NCI-H2171 treated with DMSO at 0.1 percent for 48 hours (cell line): ENCODE measurements around the gene GPR37L1.

ENCODE experiments used
- DNase-seq: peaks from one replicate; lab custom pipeline; 2025; lab: John Stamatoyannopoulos, UW

Gene GPR37L1, protein sequence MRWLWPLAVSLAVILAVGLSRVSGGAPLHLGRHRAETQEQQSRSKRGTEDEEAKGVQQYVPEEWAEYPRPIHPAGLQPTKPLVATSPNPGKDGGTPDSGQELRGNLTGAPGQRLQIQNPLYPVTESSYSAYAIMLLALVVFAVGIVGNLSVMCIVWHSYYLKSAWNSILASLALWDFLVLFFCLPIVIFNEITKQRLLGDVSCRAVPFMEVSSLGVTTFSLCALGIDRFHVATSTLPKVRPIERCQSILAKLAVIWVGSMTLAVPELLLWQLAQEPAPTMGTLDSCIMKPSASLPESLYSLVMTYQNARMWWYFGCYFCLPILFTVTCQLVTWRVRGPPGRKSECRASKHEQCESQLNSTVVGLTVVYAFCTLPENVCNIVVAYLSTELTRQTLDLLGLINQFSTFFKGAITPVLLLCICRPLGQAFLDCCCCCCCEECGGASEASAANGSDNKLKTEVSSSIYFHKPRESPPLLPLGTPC

DNA sequence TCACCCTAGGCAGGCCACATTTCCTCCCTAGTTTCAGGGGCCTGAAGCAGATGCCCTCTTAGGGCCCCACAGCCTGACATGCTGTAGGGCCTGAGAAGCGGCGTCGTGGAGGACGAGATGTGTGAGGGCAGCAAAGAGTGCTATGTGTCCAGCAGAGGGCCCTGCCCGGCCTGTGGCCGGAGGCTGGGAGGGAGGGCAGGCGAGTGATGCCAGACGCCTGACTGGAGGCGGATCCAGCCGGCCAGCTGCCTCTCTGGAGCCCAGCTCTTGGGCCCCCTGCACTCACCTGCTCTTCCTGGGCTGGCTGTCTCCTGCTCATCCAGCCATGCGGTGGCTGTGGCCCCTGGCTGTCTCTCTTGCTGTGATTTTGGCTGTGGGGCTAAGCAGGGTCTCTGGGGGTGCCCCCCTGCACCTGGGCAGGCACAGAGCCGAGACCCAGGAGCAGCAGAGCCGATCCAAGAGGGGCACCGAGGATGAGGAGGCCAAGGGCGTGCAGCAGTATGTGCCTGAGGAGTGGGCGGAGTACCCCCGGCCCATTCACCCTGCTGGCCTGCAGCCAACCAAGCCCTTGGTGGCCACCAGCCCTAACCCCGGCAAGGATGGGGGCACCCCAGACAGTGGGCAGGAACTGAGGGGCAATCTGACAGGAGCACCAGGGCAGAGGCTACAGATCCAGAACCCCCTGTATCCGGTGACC lies at the start of gene GPR37L1:
TSS of gene GPR37L1 (plus strand) at position 279 of the 697 bp plus-strand sequence. CDS start at position 326, 47 bp downstream.
- DNase-seq, result no peak

DNA sequence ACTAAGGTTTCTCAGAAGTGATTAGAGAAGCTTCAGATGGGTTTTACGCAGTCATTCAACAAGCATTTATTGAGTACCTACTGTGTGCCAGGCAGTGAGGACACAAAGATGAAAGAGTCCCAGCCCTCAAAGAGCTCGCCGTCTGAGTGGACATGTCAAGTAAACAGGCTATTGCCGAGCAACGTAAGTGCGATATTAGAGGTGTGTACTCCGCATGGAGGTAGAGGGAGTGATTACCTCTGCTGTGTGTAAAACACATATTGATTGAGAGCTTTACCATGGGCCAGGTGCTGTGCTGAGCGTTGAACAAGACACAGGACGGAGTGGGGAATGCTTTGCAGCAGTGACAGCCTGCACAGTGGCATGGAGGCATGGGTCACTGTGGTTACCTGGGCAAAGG lies 49.5 kb upstream of the GPR37L1 start:
- DNase-seq, result no peak

DNA sequence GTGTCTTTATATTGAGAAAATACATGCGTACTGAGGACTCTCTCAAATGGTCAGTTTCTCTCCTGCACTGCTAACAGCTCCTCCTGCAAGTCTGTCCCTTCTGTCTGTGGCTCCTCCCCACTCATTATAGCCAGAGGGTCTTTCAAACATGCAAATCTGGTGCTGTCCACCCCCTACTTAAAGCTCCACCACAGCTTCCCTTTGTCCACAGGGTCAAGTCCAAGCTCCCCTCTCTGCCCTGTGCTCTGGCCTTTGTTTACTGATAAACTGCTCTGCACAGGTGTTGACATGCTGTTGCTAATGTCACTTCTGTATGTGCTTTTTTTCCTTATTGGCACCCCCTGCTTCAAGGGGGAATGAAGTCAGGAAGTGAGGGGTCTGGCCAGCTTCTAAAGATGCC lies 47.7 kb upstream of the GPR37L1 start:
- no peak for DNase-seq

DNA sequence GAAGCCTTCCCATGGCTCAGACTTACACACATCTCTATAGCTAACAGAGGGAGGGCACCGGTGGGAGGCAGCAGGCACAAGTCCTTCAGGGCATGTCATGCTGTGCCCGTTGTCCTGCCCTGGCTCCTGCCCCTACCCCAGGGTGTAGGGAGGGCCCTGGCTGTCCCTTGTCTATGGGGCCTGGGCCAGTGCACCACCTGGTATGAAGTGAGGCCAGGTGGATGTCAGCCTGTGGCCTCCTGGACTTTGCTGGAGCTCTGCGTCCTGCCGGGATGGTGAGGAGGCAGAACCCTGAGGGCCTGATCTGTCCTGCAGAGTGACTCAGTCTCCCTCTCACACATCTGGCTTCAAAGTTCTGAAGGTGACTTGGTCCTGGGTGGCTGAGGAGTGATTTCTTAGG lies 47.3 kb upstream of the GPR37L1 start:
- DNase-seq, result no peak

DNA sequence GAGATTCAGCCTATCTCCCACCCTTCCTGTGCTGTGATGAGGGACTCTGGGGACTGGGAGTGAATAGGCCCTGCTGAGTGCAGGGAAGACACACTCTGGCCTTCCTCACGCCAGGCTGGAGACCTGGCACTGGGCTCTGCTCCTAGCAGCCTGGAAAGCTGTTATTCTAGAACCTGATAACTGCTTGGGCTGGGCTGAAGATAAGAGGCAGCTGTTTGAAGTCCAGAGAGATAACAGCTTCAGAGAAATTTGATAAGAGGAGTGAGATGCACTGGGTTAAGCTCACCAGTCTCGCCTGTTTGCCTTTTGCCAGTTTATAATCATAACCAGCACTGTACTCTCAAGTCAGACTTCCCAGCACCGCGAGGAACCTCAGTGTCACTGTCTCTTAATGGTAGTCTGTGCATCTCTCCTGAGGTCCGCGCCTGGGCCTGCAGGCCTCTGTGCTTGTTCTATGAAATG lies 46.6 kb upstream of the GPR37L1 start:
- peak; percentile 31 for DNase-seq

DNA sequence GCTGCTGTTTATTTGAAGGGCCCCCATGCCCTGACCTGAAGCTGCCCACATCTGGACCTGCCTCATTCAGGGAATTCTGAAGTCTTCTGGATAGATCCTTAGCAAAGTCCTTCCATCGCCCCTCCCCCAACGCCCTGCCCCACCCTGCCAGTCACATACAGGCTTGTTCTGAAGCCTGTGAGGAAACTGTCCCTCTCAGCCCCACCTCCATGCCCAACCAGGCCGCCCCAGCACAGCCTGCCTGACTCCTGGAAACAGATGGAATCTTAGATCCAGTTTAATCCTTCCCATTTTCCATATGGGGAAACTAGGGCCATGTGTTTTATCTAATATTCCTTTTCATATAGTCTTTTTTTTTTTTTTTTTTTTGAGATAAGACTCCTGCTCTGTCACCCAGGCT lies 44.5 kb upstream of the GPR37L1 start:
- peak; percentile 33 for DNase-seq

DNA sequence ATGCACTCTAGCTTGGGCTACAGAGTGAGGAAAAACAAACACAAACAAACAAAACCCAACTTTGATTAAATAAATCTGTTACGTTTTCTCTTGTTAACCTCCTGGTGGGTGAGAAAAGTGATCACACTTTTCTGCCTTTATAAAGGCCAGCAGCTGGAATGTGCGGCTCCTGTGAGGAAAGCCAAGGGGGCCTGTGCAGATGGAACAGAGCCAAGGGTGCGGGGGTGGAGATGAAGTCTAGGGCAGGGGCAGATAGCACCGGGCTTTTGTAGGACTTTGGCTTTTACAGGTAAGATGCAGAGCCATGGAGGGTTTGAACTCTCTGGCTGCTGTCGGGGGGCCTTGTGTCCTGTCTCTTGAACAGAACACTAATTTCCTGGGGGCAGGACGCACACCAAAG lies 40.7 kb upstream of the GPR37L1 start:
- DNase-seq, result no peak

DNA sequence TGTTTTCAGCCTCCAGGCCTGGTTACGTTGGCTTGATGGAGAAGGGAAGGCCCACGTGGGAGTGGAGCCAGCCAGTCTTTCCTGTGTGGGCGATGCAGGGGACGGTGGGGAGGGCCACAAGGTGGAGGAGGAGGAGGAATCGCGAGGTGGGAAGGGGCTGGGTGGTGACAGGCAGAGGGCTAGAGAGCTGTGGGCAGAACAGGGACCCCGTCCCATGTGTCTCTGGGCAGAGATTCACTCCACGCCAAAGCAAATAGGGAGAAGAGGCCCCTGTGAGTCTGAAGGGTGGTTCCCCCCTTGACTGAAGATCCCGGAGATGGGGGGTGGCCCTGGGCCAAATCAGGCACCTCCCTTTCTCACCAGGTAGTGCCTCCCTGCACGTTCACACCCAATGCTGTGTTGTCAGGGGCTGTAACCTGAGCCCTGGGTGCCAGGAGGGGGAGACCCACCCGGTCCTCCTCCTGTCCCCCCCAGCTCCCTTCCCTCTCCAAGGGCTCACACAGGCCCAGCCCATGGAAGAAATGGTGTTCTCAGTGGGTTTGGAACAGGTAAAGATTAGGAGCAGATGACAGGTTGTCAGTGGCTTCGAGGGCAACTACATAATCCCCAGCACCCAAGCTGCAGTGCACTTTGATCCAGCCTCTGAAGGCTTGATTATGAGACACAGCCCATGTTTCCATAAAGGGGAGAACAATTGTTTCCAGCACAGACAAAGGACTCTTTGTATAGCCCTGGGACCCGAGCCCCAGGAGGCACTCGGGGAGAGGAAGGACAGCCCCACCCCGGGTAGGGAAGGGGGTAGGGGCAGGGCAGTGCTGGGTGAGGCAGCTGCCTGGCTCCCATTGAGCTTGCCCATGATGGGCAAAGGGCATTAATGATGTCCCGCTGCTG lies 37.7 kb upstream of the GPR37L1 start:
- DNase-seq, result peak; percentile 89

DNA sequence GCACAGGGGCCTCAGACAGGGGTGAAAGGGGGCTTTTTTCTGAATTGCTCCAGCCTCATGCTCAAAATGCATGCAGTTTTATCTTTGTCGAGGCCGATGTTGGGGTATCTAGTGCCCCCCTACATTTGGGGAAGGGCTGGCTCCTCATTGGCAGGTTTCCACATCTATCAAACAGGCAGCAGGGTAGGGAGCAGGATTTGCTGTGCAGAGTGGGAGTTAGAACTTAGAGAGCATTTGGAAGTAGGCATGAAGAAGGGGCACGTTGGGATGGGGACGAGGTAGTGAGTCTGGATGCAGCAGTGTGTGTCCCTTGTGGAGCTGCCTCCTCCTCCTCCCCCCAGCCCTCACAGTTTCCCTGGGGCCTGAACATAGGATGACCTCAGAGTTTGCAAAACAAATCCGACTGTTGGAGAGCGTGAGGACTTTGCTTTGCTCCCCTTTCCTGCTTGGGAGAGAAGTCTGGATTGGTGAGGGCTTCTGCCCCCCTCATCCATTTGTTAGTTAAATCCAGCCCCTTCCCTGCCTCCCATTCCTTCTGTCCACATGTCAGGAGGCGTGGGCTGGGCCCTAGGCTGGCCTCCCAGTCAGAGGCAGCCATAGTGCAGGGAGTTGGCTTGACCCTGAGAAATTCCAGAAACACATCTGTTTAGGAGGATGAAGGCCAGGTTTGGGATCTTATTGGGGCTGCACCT lies 36.9 kb upstream of the GPR37L1 start:
- DNase-seq, result peak; percentile 55

DNA sequence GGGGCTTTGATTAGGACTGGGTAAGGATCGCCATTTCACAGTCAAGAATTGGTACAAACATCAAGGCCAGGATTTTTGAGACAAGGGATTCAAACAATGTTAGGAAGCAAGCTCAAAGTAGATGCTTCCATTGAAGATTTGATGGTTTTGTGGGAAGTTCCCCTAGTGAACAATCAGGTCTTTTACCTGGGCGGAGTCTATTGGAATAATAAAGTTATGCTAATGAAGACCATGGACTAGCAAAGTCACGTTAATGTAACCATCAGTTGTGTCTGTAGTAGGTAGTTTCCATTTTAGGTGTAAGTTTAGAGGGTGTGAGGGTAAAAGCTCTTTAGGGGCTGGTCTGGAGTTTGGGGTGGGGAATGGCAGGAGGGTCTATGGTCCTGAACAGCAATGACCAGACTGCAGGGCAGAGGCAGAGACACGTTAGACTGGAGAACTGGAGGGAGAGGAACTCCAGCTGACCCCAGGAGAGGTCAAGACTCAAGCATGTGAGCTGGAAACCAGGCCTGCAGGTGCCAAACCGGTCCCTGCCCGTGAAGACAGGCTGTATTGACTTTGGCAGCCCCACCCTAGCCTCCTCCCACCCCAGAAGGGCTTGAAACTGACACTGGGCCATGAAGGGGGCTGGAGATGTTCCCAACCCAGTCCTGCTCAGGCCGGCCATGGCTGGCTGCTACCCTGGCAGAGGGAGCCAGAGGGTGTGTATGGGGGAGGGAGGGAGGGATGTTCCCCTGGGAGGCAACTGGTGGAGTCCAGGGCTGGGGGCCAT lies 36.0 kb upstream of the GPR37L1 start:
- no peak for DNase-seq

DNA sequence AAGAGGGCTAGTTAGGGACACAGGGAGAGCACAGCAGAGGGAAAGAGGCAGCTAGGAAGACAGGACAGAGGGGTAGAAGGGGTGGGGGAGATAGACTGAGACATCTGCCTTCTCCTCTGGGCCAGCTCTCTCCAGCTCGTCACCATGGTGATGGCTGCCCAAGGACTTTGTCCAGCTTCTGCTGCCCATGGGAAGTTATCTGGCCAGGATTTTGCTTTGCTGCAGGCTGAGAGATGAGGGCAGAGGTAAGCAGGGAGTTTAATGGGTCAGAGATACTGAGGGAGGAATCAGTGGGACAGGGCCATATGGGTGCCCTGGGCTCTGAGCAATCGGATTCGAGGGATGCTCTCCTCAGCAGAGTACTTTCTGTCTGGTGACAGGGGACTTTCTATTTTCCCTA lies 34.5 kb upstream of the GPR37L1 start:
- no peak for DNase-seq

DNA sequence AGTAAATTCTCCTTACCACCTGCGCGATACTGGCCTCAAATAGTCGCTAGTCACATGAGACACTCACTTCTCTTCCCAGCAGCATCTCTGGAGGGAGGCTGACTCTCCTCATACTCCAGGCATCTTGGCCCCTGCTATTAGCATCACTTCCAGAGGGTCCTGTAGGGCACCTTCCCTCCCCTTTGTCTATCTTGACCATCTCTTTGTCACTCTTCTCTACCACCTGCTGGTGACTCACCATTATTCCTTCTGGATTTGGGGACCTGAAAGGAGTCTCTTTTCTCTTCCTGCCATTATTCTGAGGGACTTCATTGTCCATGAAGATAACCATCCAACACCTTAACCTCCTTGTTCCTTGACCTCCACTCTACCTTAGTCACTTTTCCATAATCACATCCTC lies 31.7 kb upstream of the GPR37L1 start:
- no peak for DNase-seq

DNA sequence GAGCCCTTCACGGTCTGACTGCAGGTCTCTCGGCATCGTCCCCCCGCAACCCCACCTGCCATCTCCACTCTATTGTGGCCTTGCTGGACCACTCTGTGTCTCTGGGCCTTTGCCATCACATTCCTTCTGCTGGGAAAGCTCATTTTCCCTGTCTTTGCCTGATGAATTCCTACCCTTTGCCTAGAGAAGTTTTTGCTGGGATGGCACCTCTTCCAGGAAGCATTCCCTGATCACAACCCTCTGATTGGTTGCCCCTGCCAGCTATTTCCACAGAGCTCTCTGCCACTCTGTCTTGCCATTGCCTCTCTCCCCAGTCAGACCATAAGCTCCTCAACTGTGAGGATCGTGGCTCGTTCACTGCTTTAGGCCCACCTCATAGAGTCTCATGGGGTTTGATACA lies 28.9 kb upstream of the GPR37L1 start:
- DNase-seq, result no peak

DNA sequence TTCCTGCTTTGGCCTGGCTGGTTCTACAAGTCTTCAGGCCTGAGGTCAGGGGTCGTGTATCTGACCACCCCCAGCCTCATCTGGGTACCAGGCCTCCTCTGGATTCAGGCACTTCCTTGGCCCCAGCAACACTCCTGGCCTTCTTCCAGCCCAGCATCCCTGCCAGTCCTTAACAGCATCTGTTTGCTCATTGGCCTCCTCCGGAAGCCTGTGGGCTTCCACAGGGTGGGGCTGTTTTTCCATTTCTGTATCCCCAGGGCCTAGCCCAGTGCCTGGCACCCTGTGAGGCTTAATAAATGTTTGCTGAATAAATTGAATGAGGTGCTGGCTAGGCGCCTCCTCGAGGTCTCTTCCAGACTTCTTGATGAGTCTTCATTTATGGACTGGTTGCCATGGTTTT lies 21.5 kb upstream of the GPR37L1 start:
- peak; percentile 71 for DNase-seq

DNA sequence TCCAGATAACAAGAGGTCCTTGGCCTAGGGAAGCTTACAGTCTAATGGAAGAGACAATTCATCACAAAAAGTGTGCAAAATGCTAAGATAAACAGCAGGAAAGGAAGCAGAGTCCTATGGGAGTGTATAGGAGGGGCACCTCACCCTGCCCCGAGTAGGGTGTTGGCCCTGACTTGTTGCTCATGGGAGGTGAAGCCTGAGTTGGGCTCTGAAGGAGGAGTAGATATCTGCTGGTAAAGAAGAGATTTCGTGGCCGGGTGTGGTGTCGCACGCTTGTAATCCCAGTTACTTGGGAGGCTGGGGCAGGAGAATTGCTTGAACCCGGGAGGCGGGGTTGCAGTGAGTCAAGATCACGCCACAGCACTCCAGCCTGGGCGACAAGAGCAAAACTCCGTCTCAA lies 18.6 kb upstream of the GPR37L1 start:
- no peak for DNase-seq

DNA sequence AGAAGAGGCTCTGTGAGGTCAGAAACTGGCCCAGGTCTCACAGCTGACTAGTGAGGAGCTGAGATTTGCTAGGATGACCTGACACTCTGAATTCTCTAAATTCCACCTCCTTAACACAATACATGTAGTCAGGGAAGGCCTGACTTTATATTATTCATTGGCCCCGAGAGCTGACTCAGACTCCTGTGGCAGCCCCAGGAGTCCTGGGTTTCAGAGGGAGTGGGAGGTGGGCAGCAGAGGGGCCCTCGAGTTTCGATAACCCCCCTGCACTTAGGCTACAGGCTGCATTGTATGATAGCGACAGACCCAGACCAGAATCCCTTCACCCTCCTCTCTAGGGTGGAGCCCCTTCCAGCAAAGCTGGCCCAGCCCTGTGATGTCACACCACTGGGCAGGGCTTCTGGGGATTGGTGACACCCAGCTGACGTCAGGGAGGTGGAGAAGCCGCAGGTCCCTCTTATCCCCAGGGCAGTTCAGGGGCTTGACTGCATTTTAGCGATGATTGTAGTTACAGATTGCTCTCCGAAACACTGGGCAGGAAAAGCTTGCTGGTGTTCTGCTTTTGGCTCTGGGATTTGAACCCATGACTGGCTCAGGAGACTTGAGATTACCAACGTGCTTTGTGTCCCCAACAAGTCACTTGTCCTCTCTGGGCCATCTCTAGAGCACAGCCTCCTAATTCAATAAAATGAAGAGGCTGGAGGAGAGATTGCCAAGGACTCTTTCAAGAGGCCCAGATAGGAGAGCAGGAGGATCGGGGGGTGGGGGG lies 17.0 kb upstream of the GPR37L1 start:
- peak; percentile 63 for DNase-seq

DNA sequence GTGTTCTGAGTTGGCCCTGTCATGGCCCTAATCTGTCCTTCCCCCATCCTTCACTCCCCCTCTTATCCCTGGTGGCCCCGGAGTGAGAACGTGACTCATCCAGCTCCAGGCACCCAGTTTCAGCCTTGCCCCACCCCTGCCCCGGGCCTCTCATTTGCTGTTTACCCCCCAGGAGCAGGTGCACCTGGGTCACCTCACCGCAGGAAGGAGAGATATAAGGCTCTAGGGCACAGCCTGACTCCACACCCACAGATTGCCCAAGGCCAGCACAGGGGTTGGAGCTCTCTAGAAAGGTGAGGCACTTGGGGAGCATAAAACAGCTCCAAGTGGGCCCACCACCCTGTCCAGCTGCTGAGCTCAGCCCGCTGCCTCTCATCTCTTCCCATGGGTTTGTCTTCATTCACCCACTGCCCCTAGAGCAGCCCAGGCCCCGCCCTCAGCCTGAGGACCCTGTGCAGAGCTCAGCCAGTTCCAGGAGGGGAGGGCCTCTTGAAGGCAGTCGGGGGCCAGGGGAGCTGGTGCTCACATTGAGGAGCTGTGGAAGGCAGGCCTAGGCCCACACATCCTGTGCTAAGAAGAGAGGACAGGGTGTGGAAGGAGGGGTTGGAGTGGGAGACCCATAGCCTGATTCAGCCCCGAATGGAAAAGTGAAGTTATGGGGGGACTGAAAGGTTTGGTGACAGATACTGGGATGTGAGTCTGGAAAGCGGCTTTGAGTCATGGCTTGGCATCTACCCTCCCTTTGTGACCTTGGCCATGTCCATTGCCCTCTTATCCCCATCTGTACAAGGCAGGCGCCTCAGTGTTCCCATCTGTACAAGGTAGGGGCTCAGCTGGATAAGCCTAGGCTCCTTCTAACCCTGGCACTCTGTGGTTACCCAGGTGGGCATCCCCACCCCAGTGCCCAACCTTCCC lies 16.1 kb upstream of the GPR37L1 start:
- peak; percentile 59 for DNase-seq

DNA sequence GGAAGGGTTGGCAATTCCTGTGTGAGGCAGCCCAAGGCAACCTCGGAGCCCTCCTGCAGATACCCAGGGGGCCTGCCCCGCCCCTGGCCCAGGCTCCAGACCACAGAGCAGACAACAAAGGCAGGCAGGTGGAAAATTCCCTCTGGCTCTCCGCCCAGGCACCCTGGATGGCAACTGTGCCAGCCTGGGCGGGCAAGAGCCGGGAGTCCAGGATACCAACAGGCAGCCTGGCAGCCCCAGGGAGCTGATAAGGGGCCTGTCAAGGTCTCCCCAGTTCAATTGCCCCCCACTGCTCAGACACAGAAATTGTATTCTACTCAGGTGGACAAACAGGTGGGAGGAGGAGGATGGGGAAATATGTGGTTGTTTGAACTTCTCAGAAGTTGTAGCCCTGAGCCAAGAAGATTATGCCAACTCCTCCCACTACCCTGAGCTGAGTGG lies 15.4 kb upstream of the GPR37L1 start:
- peak; percentile 89 for DNase-seq
